Activated CD4-positive, alpha-beta T cell treated with anti-CD3 and anti-CD28 coated beads for 1 hour (primary cell): ENCODE measurements around the gene ILDR1.

Source experiments
- DNase-seq: peaks from one replicate; pipeline ENCODE4 v3.0.0-alpha.2; 2020

Gene ILDR1

GRCh38 chr3:121989943-121990342 is 32.1 kb downstream of the ILDR1 start:
- no peak for DNase-seq

- no peak for DNase-seq
These were observed 33.9 kb downstream of the ILDR1 start for GRCh38 chr3:121988146-121988545.

GRCh38 chr3:121985846-121986245 is 36.2 kb downstream of the ILDR1 start:
- DNase-seq: no peak

- no peak for DNase-seq
These were observed 40.6 kb downstream of the ILDR1 start for GRCh38 chr3:121981473-121981872.

- DNase-seq: no peak
These were observed 41.6 kb downstream of the ILDR1 start for GRCh38 chr3:121980450-121980796.

GRCh38 chr3:121979734-121980449 is 42.2 kb downstream of the ILDR1 start:
- no peak for DNase-seq

GRCh38 chr3:121979246-121979645 is 42.8 kb downstream of the ILDR1 start:
- DNase-seq: no peak

- no peak for DNase-seq
These were observed 45.3 kb downstream of the ILDR1 start for GRCh38 chr3:121976727-121977126.

GRCh38 chr3:121975702-121976302 is 46.2 kb downstream of the ILDR1 start:
- no peak for DNase-seq

- no peak for DNase-seq
These were observed 47.4 kb downstream of the ILDR1 start for GRCh38 chr3:121974601-121975111.

GRCh38 chr3:121970047-121970446 is 52.0 kb downstream of the ILDR1 start:
- DNase-seq: no peak

GRCh38 chr3:121969631-121970030 is 52.4 kb downstream of the ILDR1 start:
- no peak for DNase-seq

- no peak for DNase-seq
These were observed 58.4 kb downstream of the ILDR1 start for GRCh38 chr3:121963608-121964007.

- DNase-seq: no peak
These were observed 59.6 kb downstream of the ILDR1 start for GRCh38 chr3:121962443-121962842.

- no peak for DNase-seq
These were observed 60.8 kb downstream of the ILDR1 start for GRCh38 chr3:121961283-121961682.

- DNase-seq: no peak
These were observed 63.2 kb downstream of the ILDR1 start for GRCh38 chr3:121958801-121959200.

- no peak for DNase-seq
These were observed 64.2 kb downstream of the ILDR1 start for GRCh38 chr3:121957674-121958415.

GRCh38 chr3:121956363-121956762 is 65.7 kb downstream of the ILDR1 start:
- DNase-seq: no peak

- no peak for DNase-seq
These were observed 70.6 kb downstream of the ILDR1 start for GRCh38 chr3:121951291-121951919.

- no peak for DNase-seq
These were observed 73.4 kb downstream of the ILDR1 start for GRCh38 chr3:121948641-121949040.

GRCh38 chr3:121943431-121943830 is 78.6 kb downstream of the ILDR1 start:
- no peak for DNase-seq

- DNase-seq: no peak
These were observed 79.8 kb downstream of the ILDR1 start for GRCh38 chr3:121942116-121942786.

- no peak for DNase-seq
These were observed 80.5 kb downstream of the ILDR1 start for GRCh38 chr3:121941592-121941991.
